Myocyte (in vitro differentiated cells): ENCODE data around the gene UBE2J1. TPM values are rescaled to one million over a fixed set of nuclear protein-coding genes. Genes with fewer than 3 reads are reported as not detected.
A peak's percentile ranks its signal among the peaks of the same experiment; 100 is the strongest.
"Not testable (repeated sequence)": the region's sequence is repeated elsewhere in the genome, so short reads cannot be mapped to it uniquely, and the experiment has no call there.

Experiments
- DNase-seq: peaks from one replicate; pipeline ENCODE4 v3.0.0-alpha.2; 2012; ENCODE audit warnings: low read depth
- polyA plus RNA-seq: library from polyadenylated mRNA; unstranded; fragments of >200 nt; gene quantifications from one replicate; pipeline ENCODE4 v1.2.1, GENCODE V29; 2012; ENCODE audit warnings: missing spikeins
- total RNA-seq: library from RNA; depleted of rRNA; stranded (reverse); fragments of >200 nt; gene quantifications from 2 replicates; pipeline ENCODE4 v1.2.3, GENCODE V29; 2014

UBE2J1 gene, protein sequence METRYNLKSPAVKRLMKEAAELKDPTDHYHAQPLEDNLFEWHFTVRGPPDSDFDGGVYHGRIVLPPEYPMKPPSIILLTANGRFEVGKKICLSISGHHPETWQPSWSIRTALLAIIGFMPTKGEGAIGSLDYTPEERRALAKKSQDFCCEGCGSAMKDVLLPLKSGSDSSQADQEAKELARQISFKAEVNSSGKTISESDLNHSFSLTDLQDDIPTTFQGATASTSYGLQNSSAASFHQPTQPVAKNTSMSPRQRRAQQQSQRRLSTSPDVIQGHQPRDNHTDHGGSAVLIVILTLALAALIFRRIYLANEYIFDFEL
- total RNA-seq: 23.6 and 23.9 TPM in 2 replicates
- 18.7 TPM for polyA plus RNA-seq

DNA sequence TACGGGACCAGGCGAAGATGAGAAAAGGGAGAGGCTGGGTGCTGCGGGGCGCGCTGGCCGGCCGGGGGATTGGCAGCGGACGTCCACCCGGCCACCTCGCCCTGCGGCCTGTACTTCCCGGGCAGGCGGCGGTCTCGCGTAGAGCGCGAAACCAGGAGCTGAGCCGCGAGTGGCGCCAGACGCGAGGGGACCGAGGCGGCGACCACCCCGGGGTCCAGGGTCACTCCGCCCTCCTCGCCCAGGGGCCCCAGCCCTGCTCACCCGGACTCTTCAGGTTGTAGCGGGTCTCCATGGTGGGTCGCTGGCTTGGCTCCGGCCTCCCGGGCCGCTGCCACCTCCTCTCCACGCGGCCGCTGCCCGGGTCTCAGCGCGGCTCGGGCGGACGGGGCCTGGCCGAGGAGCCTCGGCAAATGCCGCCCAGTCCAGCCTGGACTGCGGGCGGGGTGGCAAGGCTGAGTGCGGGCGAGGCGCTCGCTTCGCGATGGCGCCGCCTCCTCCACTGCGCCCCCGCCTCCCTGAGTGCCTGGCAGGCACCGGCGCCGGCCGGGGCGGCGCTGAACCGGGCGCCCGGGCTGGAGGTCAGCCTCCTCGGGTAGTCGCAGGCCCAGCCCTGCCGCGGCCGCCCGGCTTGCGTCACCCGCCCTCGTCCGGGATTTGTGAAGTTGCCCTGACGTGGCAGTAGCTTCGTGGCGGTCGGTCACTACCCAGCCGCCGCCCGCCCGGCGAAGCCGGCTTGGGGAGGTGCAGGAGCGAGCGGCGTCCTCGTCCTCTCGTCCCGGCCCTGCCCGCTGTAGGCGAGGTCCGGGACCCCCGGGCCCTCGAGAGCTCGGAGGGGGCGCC, at the start of gene UBE2J1:
TSS of gene UBE2J1 (minus strand) at position 445 of the 840 bp plus-strand sequence. CDS start at position 292, 153 bp downstream.
- DNase-seq: peak; percentile 93

DNA sequence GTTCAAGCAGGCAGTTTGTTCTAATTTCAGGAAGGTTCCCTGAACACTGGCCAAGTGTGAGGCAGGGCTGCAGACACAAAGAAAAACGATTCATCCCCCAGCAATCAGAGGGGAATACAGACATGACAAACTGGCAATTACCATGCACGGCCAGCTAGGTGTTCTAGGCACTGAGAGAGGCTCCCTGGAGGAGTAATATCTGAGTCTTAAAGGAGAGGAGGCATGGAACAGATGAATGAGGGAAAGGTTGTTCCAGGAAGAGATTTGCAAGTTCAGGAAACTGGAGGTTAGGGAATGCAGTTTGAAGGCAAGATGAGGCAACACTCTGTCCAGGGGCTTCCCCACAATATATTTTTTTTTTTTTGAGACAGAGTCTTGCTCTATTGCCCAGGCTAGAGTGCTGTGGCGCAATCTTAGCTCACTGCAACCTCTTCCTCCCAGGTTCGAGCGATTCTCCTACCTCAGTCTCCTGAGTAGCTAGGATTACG, 48.4 kb upstream of the UBE2J1 start:
- no peak for DNase-seq

- DNase-seq: no peak
Observed at GRCh38 chr6:89400050-89400449, 47.5 kb upstream of the UBE2J1 start.

DNA sequence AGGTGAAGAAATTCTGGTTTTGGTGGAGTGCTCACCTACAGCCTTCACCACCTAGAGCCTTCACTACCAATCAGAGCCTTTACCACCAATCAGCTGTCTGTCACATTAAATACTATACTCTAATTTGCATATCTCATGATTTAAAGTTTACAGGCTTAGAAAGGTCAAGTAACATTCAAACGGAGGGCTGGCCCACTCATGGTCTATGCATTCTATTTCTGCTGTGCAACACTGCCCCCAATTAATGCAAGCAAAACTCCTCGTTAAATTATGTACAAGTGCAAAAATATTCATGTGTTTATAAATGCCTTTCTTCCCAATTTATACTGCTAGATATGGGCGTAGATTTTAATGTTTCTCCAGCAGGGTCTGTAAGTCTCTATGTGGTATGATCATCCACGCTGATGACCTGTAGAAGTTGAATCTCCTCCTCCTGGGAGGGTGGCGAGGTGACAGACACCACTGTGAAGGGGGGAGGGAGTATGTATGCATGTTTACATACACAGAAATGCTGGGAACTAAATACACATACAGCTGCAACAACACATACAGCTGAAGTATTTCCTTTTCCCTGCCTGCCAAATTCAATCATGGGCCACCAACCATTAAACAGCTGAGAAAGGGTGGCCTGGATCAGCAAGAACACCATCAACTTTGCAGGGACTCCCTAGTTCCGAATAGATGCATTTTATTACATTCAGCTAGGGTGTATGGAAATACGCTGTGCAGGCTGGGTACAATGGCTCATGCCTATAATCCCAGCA, 46.4 kb upstream of the UBE2J1 start:
- DNase-seq: no peak

GRCh38 chr6:89397884-89398283, 45.4 kb upstream of the UBE2J1 start:
- not testable (repeated sequence) for DNase-seq

DNA sequence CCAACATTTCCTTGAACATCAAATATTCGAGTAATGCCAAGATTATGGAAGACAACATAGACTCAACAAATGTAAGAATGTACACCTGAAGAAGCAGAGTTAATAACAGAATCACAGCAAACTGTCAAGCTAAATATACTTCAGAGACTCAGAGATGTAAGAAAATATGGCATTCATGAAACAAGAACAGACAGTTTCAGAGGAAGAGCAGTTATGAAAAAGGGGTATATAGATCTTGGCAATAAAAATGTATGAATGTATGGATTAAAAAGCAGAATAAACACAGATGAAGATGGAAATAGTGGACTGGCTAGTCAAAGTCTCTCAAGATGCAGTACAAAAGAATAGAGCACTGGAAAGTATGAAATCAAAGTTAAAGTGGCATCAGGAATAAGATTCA, 41.1 kb upstream of the UBE2J1 start:
- no peak for DNase-seq

DNA sequence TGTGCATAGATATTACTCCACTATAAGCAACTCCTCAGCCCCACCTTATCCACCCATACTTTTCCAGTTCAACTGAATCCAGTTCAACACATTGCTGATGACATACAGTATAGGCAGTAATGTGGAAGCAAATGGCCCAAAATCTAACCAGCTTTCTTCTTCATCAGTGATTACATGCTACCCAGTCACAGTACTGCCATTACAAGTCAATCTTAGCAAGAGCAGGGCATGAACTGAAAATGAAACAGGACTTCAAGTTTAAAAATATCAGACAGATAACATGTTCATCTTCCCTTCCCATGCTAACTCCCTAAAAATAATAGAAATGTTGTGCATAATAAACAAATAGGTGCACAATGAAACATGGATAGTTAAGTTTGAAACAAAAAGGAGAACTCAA, 40.3 kb upstream of the UBE2J1 start:
- no peak for DNase-seq

GRCh38 chr6:89388846-89389245, 36.3 kb upstream of the UBE2J1 start:
- no peak for DNase-seq

DNA sequence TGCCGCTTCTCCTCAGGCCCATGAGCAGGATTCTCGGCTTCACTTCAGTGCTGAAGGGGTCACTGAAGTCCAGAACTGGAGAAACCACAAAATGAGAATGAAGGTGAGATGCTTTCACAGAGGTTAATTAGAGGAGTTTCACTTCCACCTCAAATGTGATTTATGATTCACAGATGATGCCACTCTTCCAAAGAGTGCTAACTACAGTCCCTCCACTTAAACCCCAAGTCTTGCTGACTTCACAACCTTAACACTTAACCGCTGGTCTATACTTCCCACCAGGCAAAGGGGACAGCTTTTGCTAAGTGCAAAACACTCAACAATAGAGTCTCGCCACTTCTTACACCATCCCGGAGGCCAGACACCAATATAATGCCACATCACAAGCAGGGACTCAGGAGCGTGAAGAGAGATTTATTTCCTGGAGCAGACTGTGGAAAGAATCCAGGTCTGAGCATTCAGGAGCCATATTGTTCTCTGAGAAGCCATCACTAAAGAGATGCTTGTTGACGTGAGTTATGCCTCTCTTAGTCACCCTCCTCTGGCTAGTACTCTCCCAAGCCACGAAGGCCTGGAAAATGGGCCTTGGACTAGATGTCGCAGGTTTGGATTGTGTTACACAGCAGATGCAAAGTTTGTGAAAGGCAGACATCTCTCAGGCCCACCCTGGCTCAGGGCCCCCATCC, 35.1 kb upstream of the UBE2J1 start:
- no peak for DNase-seq

DNA sequence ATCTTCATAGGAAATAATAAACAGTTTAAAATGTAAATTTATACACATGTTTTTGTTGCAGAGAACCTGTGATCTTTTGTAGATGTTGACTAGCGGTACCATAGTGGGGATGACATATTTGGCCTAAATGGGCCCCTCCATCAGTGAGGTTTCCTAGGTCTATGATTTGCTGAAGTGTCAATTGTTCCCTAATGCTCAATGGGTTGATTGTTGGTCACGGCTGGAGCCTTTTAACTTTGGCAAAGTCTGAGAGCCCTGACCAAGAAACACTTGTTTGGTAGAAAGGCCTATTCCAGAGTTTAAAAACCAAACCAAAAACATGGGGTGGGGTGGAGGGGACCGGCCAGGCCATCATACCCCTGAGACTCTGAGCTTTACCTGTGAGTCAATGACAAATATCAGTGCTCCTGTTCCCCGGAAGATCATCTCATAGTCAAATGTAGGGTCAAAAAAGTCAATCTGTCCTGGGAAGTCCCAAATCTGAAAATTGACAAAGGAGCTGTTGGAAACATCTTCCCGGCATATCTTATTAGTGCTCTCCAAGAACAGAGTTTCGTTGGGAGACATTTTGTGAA, 34.5 kb upstream of the UBE2J1 start:
- no peak for DNase-seq

GRCh38 chr6:89385846-89386245, 33.3 kb upstream of the UBE2J1 start:
- no peak for DNase-seq

- peak; percentile 70 for DNase-seq
Observed at GRCh38 chr6:89385156-89385667, 32.7 kb upstream of the UBE2J1 start.

DNA sequence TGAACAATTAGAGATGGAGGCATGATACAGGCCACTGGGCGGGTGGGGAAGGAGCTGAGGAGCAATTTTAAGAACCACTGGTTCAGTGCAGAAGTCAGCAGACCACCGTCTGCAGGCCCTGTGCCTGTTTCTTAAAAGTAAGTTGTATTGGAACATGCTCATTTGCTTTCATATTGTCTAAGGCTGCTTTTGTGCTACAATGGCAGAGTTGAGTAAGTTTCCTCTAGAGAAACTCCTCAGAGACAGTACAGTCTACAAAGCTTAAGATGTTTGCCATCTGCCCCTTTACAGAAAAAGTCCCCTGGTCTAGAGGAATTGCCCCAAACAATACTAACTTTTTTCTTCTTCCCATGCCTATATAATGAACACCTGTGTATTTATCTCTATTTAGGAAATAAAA, 28.5 kb upstream of the UBE2J1 start:
- no peak for DNase-seq

DNA sequence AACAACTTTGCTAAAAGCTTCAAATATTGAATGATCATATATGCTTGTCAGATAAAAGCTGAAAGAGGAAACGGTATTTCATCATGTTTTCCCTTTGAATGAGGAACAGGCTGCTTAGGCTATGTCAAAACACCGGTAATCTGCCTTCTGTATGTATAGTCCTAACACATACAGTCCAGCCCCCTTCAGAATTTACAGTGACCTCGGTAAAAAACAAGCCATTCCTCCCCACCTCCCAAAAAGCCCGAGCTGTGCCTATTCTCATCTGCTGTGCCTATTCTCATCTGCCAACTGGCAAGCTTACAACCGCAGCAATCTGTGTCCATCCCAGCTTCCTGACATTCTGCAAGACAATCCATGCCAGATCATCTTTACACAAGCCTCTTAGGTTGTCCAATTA, 26.8 kb upstream of the UBE2J1 start:
- peak; percentile 40 for DNase-seq

- DNase-seq: no peak
Observed at GRCh38 chr6:89378628-89379027, 26.1 kb upstream of the UBE2J1 start.

DNA sequence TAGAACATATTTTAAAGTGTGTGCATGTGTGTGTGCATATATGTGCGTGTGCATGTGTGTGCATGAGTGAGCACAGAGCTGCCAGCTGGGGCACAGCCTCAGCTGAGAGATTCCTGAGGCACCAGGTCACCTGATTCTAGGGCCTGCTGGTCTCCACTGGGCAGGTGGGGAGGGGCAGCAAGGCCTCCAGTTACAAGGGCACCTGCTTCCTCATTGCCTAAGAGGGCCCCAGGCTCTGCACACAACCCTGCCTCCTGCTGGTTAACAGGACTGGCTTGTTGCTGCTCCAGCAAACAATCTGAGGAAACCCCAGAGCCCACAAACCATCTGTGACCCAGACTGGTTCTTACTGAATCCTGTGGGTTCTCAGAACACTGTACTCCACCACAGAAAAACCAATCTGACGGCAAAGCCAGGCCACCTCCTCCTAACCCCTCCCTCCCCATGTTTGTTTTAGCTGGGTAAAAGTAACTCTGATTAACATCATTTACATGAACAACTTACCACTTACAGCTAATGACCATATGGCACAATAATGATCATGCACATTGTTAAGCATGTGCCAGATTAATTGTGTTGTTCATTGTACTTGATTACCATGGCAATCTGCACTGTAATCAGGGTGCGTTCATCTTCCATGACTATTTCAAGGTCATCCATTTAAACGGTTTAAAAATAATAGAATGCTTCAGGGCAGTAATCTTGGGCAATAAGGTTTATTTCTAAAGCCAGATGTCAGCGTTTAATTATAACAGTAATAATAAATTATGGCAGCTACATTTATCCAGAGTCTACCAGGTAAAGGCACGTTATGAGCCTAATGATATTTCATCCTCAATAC, 23.1 kb upstream of the UBE2J1 start:
- peak; percentile 93 for DNase-seq

GRCh38 chr6:89372506-89372901, 20.0 kb upstream of the UBE2J1 start:
- no peak for DNase-seq

- DNase-seq: peak; percentile 75
Observed at GRCh38 chr6:89371849-89372505, 19.5 kb upstream of the UBE2J1 start.

DNA sequence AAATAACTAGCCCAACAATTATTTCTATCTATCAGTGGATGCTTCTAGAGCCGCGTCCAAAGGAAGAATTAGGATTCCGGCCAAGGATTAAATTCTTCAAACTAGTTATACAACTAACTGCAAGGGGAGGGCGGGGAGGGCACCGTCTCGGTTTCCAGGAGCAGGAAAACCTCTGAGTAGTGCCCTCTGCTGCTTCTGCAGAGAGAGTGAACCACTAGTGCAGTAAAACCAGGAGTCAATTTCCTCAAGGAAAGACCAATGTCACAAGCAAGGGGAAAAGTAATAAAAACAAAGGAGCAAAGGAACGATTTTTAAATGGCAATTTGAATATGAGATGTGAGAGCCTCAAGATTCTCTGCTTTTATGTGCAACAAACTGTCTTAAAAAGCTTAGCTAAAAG, 16.5 kb upstream of the UBE2J1 start:
- peak; percentile 33 for DNase-seq
